HG02623 (cell line): ENCODE measurements around the gene SSBP4.

ENCODE experiments used
- ATAC-seq: cut with Tn5 transposase; IDR thresholded peaks from one replicate; pipeline ENCODE4 v1.9.1; 2021; ENCODE audit warnings: moderate library complexity; ENCODE audit not compliant: unreplicated experiment

SSBP4 gene

DNA sequence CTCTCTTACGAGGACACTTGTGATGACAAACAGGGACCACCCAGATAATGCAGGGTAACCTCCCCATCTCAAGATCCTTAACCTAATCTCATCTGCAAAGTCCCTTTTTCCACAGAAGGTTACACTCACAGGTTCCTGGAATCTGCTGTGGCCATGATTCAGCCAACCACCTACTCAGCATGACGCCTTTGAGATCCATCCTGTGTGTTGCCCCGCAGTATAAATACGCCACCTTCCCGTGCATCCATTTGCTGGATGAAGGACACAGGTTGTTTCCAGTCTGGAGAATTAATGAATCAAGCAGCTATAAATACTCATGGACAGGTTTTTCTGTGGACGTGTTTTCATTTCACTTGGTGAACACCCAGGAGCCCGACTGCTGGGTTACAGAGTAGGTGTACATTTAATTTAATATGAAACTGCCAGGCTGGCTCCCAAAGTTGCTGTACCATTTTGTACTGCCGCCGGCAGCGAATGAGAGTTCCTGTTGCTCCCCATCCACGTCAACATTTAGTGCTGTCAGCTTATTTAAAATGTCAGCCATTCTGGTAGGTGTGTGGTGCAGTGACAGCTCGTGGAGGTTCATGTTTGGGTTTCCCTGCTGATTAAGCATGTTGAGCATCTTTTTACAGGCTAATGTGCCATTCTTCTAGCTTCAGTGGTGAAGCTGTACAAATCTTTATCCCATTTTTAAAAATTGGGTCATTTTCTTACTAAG lies 62.5 kb downstream of the SSBP4 start:
- ATAC-seq = no peak

DNA sequence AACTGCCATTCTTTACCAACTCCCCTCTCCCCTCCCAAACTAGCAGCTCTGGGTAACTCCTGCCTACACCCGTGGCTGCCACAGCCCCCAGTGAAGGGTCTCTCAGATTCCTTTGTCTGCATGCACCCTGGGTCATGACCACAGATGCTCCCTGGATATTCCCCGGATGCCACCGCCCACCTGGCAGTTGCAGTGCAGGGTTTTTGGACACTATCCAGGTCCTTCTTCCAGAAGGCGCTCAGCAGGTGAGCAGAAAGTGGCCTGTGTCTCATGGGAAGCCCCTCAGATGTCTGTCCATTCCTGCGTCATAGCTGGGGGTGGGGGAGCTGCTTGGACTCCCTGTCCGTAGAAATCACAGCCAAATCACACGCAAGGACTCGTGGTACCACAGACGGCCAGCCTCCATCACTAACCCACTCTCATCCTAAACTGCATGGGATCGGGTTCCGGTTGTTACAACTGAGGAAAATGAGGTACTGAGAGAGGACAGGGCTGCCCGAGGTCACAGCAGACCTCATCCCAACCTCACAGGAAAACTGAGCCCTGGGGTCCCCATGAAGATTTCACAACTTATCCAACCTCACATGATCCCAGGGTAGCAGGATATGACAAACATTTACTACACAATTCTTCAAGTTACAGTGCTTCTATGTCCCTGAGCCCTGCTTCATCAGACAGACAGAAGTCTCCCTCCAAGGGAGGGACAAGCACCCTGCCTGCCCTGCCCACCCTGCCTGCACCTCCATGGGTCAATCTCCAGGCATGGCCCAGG lies 64.1 kb downstream of the SSBP4 start:
- ATAC-seq = no peak
